ENCODE measurements around the gene SH3D19.

SH3D19 gene

DNA sequence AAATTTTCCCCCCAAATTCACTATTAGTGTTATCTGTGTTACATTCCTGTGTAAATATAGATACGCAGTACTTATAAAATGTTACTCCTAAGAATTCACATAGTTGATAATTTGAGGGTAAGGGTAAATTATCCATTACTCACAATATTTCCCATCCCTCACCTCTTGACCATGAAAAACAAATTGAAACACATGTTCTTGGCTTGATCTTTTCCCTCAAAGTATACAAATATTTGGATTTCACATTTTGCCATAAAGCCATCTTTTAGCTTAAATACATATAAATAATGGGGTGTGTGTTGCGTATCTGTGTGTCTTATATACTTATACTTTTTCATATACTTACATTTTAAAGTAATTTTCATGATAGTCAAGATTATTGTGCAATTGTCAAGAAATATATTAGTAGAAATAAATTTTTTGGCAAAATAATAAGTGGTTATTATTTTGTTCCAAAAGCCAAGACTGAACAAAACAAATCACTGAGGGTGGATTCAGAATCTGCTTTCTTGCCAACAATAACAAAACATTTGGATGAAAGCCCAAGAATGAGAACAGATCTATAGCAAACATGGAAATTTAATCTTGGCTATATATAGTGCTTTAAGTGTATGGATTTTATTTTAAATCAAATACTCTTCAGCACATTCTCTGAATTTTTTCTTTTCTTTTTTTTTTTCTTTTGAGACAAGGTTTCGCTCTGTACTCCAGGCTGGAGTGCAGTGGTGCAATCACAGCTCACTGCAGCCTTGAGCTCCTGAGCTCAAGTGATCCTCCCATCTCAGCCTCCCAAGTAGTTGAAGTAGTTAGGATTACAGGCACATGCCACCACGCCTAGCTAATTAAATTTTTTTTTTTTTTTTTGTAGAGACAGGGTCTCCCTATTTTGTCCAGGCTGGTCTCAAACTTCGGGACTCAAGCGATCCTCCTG is 97.0 kb downstream of the SH3D19 start:
- DNase-seq (ENCODE audit: low spot score), result no peak

DNA sequence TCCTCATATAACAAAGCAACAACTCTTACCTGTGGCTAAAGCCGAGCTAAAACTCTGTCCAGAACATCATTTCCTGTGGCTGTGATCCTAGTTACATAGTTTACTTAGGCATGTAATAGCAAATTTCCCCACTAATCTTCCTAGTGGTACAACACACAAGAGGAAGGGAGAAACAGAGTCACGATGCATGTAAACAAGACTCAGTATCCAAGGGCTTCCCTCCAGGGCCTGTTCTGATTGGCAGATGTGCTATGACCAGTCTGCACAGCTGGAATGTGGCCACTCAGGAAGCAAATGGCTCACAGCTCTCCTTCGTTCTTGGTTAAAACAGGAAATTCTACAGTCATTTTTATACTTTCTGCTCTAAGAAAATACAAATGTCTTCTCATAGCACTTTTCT is 97.7 kb downstream of the SH3D19 start:
- no peak for DNase-seq (ENCODE audit: low spot score)

DNA sequence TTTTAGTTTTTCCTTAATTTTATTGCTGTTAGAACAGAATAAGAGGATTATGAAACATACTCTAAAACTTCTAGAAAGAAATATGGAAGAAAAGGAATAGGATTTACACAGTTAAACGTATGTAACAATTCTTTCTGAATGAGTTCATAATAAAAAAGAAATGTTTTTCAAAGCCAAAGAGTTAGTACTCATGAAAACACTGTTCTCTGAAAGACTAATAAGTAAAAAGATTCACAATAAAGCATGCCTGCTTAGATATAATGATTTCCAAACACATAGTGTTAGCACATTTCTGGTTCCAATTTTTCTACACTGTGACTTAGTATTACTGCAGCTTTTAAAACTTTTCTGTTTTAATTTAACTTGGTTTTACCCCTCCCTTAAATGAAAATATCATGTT is 98.2 kb downstream of the SH3D19 start:
- no peak for DNase-seq (ENCODE audit: low spot score)

DNA sequence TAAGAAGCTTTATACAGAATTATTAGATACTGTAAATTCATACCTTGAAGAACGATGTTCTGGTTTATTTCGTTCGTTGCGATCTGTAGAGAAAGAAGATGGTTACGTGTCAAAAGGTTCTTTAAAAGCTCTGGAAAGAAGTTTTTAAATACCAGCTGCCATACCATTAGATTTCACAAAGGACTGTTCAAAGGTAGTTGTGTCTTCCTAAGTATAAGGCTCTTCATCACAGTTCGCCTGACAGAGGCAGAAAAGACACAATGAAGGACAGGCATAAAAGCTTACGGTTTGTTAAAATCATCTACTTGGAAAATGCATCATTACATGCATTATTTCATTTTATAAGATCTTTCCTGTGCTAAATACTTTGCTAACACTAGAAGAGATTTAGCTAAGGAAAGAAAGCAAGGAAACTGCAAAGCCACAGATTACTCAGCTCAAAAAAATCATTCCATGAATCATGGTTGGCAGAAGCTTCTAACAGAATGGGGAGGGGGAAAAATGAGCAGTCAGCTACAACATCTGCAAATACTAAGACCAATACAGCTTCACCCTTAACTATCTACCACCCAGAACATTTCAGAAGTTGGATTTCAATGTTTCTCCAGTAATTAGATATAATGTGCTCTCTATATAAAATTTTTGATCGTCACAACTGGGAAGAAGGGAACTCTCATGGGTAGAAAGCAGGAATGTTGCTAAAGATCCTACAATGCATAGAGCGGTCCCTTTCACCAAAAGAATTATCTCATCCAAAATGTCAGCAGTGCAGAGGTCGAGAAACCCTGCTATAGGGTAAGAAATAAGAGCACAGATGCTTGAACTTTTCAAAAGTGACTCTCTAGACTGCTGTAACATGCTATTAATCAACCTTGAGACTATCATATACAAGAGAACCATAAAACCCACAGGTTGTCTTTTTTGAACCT is 99.1 kb downstream of the SH3D19 start:
- no peak for DNase-seq (ENCODE audit: low spot score)

DNA sequence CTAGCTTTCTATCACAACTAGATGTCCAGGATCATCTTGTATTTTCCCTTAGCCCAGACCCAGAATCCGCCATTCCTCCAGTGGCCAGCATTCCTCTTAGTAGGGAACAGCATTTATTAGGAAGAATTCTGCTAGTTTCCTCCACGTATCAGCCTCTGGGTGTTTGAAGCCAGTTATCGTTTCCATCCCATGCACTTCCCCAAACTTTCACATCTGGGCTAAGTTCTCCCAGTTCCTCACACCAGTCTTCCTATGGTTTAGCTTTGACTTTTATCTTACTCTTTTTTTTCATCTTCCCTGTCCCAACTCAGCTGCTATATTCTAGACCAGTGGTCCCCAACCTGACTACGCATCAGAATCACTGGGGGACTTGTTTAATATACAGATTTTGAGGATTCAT is 101.9 kb downstream of the SH3D19 start:
- no peak for DNase-seq (ENCODE audit: low spot score)

DNA sequence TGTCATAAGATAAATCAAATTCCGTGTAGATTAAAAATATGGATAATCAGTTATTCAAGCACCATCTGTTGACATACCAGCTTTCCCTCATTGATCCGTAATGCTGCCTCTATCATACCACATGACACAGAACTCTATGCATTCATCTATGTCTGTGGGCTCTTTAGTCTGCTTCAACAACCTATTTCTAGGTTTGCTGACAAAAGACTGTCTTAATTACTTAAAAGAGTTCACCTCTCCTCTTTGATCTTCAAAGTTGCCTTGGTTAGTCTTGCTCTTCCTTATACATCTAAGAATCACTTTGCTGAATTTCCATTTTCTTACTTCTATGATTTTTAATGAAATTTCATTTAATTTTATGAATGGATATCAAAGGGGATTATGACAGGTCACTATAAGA is 105.5 kb downstream of the SH3D19 start:
- no peak for DNase-seq (ENCODE audit: low spot score)

DNA sequence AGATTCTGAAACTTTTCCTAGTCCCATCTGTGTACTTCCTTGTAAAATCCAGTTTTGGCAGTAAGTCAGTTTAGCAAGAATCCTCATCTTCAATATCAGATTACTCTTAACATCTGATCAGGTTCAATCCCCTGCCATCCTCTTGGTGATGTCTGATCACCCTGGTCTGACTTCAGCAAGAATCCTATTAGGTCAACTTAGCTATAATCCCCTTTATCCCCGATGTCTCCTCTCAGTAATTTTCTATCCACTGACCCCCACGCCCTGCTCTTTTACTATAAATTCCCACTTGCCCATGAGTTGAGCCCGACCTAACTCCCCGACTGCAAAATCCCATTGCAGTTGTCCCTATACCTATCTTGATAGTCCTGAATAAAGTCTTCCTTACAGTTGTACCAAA is 106.3 kb downstream of the SH3D19 start:
- no peak for DNase-seq (ENCODE audit: low spot score)

DNA sequence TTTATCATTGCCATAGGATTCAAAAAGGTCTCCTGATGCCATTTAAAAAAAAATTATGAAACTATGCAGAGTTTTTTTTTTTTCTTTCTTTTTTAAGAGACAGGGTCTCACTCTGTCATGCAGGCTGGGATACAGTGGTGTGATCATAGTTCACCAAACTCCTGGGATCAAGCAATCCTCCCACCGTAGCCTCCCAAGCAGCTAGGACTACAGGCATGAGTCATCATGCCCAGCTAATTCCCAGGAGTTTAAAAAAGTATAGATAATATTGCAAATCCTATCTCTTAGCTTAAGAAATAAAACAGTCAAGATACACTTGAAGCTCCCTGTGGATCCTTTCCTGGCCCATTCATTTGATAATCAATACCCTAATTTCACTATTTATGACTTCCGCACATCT is 107.1 kb downstream of the SH3D19 start:
- no peak for DNase-seq (ENCODE audit: low spot score)

DNA sequence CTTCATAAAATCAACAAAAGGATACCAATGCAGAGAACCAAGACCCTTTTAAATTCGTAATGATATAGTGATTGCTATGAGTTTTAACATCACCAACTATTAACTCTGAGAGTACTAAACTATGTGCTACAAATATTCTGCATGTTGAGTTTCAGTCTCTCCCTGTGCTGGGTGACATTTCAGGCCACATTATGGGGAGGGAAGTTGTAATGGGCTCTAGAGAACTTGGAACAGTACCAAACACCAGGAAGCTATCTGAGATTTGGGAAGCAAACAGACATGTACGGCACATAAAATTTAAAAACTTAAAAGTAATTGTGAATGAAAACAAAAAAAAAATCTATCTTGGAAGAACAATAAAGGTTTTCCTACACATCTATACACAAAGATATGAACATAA is 108.1 kb downstream of the SH3D19 start:
- DNase-seq (ENCODE audit: low spot score), result no peak

DNA sequence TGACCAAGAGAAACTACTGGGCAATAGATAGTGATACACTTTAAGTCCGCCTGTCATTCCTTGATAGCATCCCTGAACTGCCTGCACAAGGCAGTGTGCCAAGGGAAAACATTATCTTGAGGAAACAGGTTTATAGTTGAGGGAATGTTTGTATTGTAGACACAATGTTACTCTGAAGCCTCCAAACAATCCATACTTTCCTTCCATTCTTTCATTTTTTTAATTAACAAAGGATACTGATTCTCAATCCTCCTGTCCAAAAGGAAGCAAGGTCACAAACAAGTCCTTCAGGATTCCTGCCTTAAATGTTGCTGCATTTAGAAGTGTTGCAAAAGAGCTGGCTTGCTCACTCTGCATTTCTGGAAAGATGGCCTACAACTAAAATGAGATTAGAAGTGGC is 110.1 kb downstream of the SH3D19 start:
- no peak for DNase-seq (ENCODE audit: low spot score)

DNA sequence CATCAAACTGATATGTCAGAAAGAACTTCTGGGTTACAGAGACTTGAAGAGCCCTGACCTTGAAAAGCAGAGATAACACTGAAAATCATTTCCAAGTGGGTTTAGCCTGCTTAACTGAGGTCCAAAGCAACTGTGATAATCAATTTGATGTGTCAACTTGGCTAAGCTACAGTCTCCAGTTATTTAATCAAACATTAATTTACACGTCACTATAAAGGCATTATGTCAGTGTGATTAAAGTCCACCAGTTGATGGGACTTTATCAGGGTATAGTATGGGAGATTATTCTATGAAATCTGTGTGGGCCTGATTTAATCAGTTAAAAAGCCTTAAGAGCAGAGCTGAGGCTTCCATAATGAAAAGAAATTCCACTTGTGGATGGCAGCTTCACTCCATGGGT is 117.5 kb downstream of the SH3D19 start:
- DNase-seq (ENCODE audit: low spot score), result no peak

DNA sequence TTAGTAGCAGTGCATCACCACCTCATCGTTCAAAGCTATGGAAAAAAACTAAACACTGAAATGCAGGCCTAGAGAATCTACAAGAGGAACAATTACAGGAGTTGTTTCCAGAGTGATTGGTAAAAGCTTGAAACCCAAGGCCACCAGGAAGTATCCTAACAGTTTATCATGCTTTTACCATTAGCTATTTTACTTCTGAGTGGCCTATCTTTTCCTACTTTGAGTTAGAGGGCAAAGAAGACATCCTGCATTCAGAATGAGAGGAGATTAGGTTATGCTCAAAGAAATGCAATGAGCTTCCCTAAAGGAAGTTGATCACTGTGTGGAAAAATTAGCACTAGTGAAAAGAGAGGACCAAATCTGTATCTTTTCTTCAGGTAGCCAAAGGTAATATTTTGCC is 118.2 kb downstream of the SH3D19 start:
- no peak for DNase-seq (ENCODE audit: low spot score)

DNA sequence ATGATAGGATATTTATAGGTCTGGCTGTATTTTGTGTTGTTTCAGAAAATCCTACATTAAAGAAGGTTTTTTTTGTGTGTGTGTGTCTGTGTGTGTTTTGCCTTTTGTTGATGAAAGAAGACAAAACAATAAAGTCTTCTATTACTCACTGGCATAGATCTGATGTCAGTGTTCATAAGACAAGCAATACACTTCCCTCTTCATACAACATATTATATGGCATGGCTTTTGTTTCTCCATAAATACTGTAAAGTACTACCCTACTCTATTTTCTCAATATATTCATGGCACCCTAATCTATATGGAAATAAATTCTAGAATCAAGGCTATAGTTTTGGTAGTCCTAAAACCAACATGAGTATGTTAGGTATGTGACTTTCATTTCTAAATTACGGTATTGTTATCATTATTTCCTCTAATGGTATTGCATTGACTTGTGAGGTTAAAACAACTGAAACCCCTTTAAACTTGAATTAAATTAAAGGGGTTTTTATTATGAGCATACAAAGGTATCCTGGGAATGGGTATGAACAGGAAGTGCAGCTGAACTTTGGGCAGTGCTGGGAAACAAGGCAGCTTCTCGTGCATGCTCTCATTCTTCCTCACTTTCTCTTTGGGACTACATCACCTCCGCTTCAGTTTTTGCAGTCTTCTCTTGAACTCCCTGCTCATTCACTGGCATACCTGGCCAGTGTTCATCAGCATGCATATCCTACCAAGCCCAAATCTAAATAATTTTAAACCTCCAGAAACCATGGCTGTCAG is 119.0 kb downstream of the SH3D19 start:
- no peak for DNase-seq (ENCODE audit: low spot score)

DNA sequence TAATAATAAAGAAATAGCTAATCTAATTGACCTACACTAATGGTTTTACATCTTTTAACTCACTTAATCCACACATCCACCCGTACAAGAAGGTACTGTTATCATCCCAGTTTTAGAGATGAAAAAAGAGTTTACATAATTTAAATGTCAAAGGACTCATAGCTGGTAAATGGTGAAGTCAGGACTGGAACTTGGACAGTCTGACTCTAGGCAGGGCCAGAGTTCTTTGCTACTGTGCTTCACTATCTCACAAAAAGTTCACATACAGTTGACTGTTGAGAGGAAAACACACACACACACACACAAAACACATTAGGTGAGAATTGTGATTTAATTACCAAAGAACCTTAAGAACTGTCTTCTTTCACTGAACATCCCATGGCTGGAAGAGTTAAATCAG is 119.7 kb downstream of the SH3D19 start:
- DNase-seq (ENCODE audit: low spot score), result no peak

DNA sequence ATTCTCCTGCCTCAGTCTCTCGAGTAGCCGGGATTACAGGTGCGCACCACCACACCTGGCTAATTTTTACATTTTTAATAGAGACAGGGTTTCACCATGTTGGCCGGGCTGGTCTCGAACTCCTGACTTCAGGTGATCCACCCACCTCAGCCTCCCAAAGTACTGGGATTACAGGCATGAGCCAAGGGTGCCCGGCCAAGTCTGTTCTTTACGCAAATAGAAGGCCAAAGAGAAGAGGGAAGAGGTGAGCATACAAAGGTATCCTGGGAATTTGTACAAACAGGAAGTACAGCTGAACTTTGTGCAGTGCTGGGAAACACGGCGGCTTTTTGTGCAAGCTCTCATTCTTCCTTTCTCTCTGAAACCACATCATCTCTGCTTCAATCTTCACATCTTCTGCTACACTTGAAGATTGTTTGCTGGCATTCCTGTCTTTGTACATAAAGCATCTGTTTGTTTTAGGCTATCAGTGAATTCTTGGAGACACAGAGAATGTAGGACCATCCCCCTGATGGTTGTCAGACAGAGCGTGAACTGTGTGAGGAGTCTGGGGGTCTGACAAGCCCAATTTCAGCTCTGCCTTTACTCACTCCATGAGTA is 120.4 kb downstream of the SH3D19 start:
- peak; percentile 29 for DNase-seq (ENCODE audit: low spot score)

GRCh38 chr4:151202851-151203455 is 122.5 kb downstream of the SH3D19 start:
- no peak for DNase-seq (ENCODE audit: low spot score)

GRCh38 chr4:151202381-151202780 is 123.0 kb downstream of the SH3D19 start:
- DNase-seq (ENCODE audit: low spot score), result no peak

- DNase-seq (ENCODE audit: low spot score), result no peak
Measured at GRCh38 chr4:151199319-151200190, 125.8 kb downstream of the SH3D19 start.

GRCh38 chr4:151198748-151199147 is 126.7 kb downstream of the SH3D19 start:
- no peak for DNase-seq (ENCODE audit: low spot score)

- DNase-seq (ENCODE audit: low spot score), result no peak
Measured at GRCh38 chr4:151197247-151197646, 128.2 kb downstream of the SH3D19 start.
